Testis (tissue), 3 donors: ENCODE results near the gene FMO3. TPM values are rescaled to one million over a fixed set of nuclear protein-coding genes. Genes with fewer than 3 reads are reported as not detected.

Experiments
- DNase-seq: peaks from one replicate; pipeline ENCODE4 v3.0.0-alpha.2; 2019
- H3K27ac ChIP-seq, 2 donors: fragments of 200-600 bp; sonication (generic); one replicate each; pipeline ENCODE4 v1.5.1; 2019
- H3K27me3 ChIP-seq: fragments of 200-600 bp; sonication (generic); one replicate; pipeline ENCODE4 v1.5.1; 2019
- H3K36me3 ChIP-seq: fragments of 200-600 bp; sonication (generic); one replicate; pipeline ENCODE4 v1.5.1; 2017; ENCODE audit warnings: low read depth; ENCODE audit errors: missing control alignments
- H3K4me1 ChIP-seq: fragments of 200-600 bp; sonication (generic); one replicate; pipeline ENCODE4 v1.5.1; 2019
- H3K4me3 ChIP-seq, 2 donors: fragments of 200-600 bp; sonication (generic); one replicate each; pipeline ENCODE4 v1.5.1; 2017 to 2019
- H3K9me3 ChIP-seq: fragments of 200-600 bp; sonication (generic); one replicate; pipeline ENCODE4 v1.5.1; 2017
- POLR2A ChIP-seq: fragments of 450-650 bp; IDR thresholded peaks from one replicate; pipeline ENCODE4 v1.6.1; 2017; ENCODE audit warnings: antibody characterized with exemption, mild to moderate bottlenecking, moderate library complexity
- WGBS, 2 donors: methylation state at CpG; one replicate each; pipeline ENCODE4 v1.1.5; 2018; 5-methylcytosine and 5-hydroxymethylcytosine counted together
- intact Hi-C: fragments of 100-400 bp; cut with DNase I; formaldehyde crosslinking; loops from one replicate; pipeline ENCODE4 v1.15.1; 2023; ENCODE audit warnings: low total_unique reads
- polyA plus RNA-seq: library from polyadenylated mRNA; stranded (reverse); fragments of 350-450 nt; fragmentation: Illumina TruSeq; extraction: RNeasy Lipid Tissue Mini Kit (QIAGEN cat#74804); gene quantifications from one replicate; pipeline ENCODE4 v1.2.3, GENCODE V29; 2014; ENCODE audit warnings: low read depth, low replicate concordance; ENCODE audit not compliant: insufficient read depth
- total RNA-seq, 2 donors: library from RNA; depleted of rRNA; stranded (reverse); fragments of >200 nt; gene quantifications; one replicate each; pipeline ENCODE4 v1.2.3, GENCODE V29; 2016
- TF ChIP-seq, protein P1 (sequence below), 3 experiments: fragments of 450-650 bp in 2 of 3; fragments of 200-600 bp in 1 of 3; sonication (generic) in 1 of 3; IDR thresholded peaks; one replicate each; pipeline ENCODE4 v1.5.1; 2016 to 2019; ENCODE audit warnings: antibody characterized with exemption in 3 of 3, mild to moderate bottlenecking in 2 of 3, moderate library complexity in 1 of 3

The FMO3 gene
- total and polyA plus RNA-seq, 3 donors from 2014 or later = 0.50 to 2.4 (median 0.92) TPM

DNA sequence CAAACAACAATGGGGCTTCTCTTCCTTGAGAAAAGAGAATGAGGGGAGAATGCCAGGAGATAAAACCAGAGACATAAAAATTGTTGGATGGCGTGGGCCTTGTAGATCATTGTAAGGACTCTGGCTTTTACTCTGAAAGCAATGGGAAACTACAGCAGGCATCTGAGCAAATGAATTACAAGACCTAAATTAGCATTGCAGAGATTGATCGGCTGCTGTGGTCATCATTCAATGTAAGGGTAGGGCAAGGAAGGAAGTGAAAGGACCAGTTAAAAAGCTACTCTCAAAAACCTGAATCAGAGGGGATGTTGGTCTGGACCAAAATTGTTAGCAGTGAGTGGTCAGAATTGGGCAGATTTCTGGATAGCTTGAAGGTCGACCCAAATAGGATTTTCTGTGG lies 21.4 kb downstream of the FMO3 start:
- Histone ChIP-seq H3K4me3 (no peak overlapping the region), H3K27ac (no peak overlapping the region)
- intact Hi-C loops = no loop called here

DNA sequence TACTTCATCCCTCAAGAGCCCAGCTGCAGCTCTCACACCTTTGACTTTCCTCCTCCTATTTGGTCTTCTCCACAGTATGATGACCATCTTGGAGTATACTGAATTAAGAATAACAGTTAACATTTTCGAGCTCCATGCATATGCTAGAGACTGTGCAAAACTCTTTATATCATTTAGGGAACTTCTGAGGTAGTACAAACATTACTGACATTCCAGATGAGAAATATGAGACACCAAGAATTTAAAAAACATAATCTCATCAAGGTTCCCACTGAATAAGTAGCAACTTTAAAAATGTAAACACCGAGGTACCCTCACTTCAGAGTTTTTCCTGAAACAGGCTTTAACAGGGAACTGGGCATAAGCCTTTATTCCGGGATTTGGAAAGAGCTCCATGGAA lies 22.7 kb downstream of the FMO3 start:
- TF ChIP-seq, protein P1, sequence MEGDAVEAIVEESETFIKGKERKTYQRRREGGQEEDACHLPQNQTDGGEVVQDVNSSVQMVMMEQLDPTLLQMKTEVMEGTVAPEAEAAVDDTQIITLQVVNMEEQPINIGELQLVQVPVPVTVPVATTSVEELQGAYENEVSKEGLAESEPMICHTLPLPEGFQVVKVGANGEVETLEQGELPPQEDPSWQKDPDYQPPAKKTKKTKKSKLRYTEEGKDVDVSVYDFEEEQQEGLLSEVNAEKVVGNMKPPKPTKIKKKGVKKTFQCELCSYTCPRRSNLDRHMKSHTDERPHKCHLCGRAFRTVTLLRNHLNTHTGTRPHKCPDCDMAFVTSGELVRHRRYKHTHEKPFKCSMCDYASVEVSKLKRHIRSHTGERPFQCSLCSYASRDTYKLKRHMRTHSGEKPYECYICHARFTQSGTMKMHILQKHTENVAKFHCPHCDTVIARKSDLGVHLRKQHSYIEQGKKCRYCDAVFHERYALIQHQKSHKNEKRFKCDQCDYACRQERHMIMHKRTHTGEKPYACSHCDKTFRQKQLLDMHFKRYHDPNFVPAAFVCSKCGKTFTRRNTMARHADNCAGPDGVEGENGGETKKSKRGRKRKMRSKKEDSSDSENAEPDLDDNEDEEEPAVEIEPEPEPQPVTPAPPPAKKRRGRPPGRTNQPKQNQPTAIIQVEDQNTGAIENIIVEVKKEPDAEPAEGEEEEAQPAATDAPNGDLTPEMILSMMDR (IDR thresholded peaks at IDR 0.05) = no peak
- TF ChIP-seq POLR2A = no peak
- Histone ChIP-seq H3K4me3 (no peak overlapping the region), H3K36me3 (no peaks in the 10 kb centered on the region), H3K4me1 (no peaks in the 10 kb centered on the region), H3K9me3 (no peaks in the 10 kb centered on the region), H3K27ac (no peak overlapping the region), H3K27me3 (no peaks in the 10 kb centered on the region)
- intact Hi-C loops = no loop called here
- WGBS, 2 donors = 88 to 93% methylated on average over 3 of the region's 3 CpGs
- DNase-seq = no peak

More for the DNA sequence above, 21.4 kb downstream of the FMO3 start:
- Histone ChIP-seq H3K36me3 (no peaks in the 10 kb centered on the region), H3K27me3 (no peaks in the 10 kb centered on the region), H3K4me1 (no peaks in the 10 kb centered on the region), H3K9me3 (no peaks in the 10 kb centered on the region)
- TF ChIP-seq, protein P1 (IDR thresholded peaks at IDR 0.05) = no peak
- TF ChIP-seq POLR2A = no peak
- 79 to 93% methylated on average over 3 of the region's 3 CpGs for WGBS, 2 donors
- no peak for DNase-seq

- Histone ChIP-seq H3K27ac (no peak overlapping the region), H3K27me3 (no peaks in the 10 kb centered on the region), H3K9me3 (no peaks in the 10 kb centered on the region), H3K36me3 (no peaks in the 10 kb centered on the region), H3K4me3 (no peak overlapping the region), H3K4me1 (no peaks in the 10 kb centered on the region)
- DNase-seq = no peak
- intact Hi-C loops = no loop called here
- whole genome bisulfite sequencing, 2 donors = 81 to 82% methylated on average over 2 of the region's 2 CpGs
- TF ChIP-seq POLR2A = no peak
- TF ChIP-seq, protein P1 (IDR thresholded peaks at IDR 0.05) = no peak
Observed at GRCh38 chr1:171115280-171115897, 24.7 kb downstream of the FMO3 start.

DNA sequence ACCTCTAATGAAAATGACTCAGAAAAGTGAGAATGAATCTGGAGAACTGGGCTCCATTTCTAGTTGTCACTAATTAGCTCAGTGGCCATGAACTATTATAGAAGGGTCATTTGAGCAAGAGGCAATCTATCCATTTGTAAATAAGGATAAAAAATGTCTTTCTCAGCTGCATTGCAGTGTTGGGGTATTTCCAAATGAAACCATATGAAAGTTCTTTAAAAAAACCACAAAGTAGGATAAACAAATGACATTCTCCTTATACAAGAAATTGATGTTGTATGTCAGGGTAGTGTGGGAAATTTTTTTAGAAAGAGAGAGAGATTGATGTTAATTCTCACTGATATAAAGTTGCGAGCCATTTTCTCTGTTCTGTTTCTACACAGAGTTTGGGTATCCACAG lies 26.0 kb downstream of the FMO3 start:
- no peak for DNase-seq

More for the DNA sequence above, 26.0 kb downstream of the FMO3 start:
- no peak overlapping the region for H3K4me3 ChIP-seq
- TF ChIP-seq, protein P1 (IDR thresholded peaks at IDR 0.05) = no peak
- no peak for TF ChIP-seq POLR2A
- 89 to 92% methylated on average over 1 of the region's 1 CpG for WGBS, 2 donors
- H3K27me3 ChIP-seq = no peaks in the 10 kb centered on the region
- intact Hi-C loops = no loop called here
- no peaks in the 10 kb centered on the region for H3K9me3 ChIP-seq
- no peak overlapping the region for H3K27ac ChIP-seq
- no peaks in the 10 kb centered on the region for H3K36me3 ChIP-seq
- no peaks in the 10 kb centered on the region for H3K4me1 ChIP-seq
